Measurements from ENCODE around the gene PHF21A. TPM values are rescaled to one million over a fixed set of nuclear protein-coding genes. Genes with fewer than 3 reads are reported as not detected.

Gene PHF21A
- polyA plus RNA-seq, 1 donor (not counting 4 experiments of a cell fraction or from before 2014, with no cell fraction given): 16.1 TPM

DNA sequence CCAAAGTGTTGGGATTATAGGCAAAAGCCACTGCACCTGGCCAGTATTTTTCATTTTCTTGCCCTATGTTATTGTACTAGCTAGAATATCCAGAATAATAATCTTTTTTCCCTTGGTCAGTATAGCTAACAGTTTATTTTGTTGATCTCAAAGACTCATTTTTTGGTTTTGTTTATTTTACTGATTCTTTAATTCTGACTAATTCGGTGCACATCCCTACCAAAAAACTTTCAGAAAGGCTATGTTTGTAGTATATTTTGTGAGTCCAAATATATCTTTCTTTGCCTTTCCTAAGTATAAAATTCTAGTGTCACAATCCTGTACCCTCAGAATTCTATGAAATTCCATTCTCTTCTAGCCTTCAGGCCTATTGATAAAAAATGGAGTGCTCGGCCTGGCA, 84.3 kb downstream of the PHF21A start:
- Histone ChIP-seq H3K27me3 (ENCODE audit: control insufficient read depth, extremely low read depth, insufficient read depth, low read length) (no peaks in the 10 kb centered on the region), H3K4me1 (ENCODE audit: control insufficient read depth, extremely low read depth, insufficient read depth, low read length) (no peaks in the 10 kb centered on the region), H3K9me3 (ENCODE audit: control insufficient read depth, low read depth, low read length) (no peaks in the 10 kb centered on the region), H3K4me2 (ENCODE audit: control insufficient read depth, extremely low read depth, insufficient read depth, low read depth, low read length) (no peak overlapping the region), H3K4me3 (ENCODE audit: control insufficient read depth in 2 of 3, extremely low read depth in 1 of 3, insufficient read depth in 2 of 3, low read depth in 1 of 3, low read length in 3 of 3) (no peak overlapping the region), H3K9me1 (ENCODE audit: control insufficient read depth, extremely low read depth, insufficient read depth, low read length) (no peaks in the 10 kb centered on the region), H4K20me1 (ENCODE audit: control insufficient read depth, extremely low read depth, insufficient read depth, low read length) (no peaks in the 10 kb centered on the region), H3K36me3 (ENCODE audit: control insufficient read depth in 2 of 2, extremely low read depth in 1 of 2, insufficient read depth in 2 of 2, low read length in 2 of 2) (no peaks in the 10 kb centered on the region), H2AFZ (ENCODE audit: control insufficient read depth, low read length) (no peak overlapping the region), H3K27ac (ENCODE audit: control insufficient read depth, insufficient read depth, low read length) (no peak overlapping the region), H3K79me2 (ENCODE audit: control insufficient read depth, insufficient read depth, low read length) (no peaks in the 10 kb centered on the region), H3K9ac (ENCODE audit: control insufficient read depth, extremely low read depth, insufficient read depth, low read length) (no peak overlapping the region)
- FAIRE-seq (no peak), DNase-seq (ENCODE audit: low read depth, low spot score) (no peak)
- dilution Hi-C loops (cut with MboI; ENCODE audit: extremely low pct_ligation_motif_present, low sequenced_read_pairs): no loop called here
- TF ChIP-seq, protein P1, sequence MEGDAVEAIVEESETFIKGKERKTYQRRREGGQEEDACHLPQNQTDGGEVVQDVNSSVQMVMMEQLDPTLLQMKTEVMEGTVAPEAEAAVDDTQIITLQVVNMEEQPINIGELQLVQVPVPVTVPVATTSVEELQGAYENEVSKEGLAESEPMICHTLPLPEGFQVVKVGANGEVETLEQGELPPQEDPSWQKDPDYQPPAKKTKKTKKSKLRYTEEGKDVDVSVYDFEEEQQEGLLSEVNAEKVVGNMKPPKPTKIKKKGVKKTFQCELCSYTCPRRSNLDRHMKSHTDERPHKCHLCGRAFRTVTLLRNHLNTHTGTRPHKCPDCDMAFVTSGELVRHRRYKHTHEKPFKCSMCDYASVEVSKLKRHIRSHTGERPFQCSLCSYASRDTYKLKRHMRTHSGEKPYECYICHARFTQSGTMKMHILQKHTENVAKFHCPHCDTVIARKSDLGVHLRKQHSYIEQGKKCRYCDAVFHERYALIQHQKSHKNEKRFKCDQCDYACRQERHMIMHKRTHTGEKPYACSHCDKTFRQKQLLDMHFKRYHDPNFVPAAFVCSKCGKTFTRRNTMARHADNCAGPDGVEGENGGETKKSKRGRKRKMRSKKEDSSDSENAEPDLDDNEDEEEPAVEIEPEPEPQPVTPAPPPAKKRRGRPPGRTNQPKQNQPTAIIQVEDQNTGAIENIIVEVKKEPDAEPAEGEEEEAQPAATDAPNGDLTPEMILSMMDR (optimal IDR thresholded peaks at IDR 0.05 in 1 of 3, IDR thresholded peaks at IDR 0.05 in 1 of 3, conservative IDR thresholded peaks at IDR 0.05 in 1 of 3; ENCODE audit: extremely low read depth in 1 of 3, insufficient read depth in 2 of 3, low read length in 3 of 3): no peak
- no peak for TF ChIP-seq EZH2 (IDR thresholded peaks at IDR 0.05; ENCODE audit: low read length)

DNA sequence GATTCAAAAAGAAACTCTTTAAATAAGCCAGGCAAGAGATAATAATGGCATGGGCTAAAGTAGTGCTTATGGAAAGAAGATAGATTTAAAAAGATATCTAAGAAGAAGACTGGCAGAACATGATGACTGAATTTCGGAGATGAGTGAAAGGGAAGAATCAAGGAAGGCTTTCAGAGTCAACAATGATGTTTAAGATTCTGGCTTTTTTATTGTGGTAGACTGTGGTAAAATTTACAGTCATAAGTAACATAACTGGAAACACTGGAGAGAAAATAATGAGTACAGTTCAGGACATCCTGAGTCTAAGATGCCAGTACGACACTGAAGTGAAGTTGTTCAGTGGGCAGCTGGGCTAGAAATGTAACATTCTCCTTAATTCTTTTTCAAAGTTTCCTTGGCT, 85.2 kb downstream of the PHF21A start:
- Histone ChIP-seq H3K27ac (ENCODE audit: control insufficient read depth, insufficient read depth, low read length) (no peak overlapping the region), H2AFZ (ENCODE audit: control insufficient read depth, low read length) (no peak overlapping the region), H3K9me1 (ENCODE audit: control insufficient read depth, extremely low read depth, insufficient read depth, low read length) (no peaks in the 10 kb centered on the region), H3K27me3 (ENCODE audit: control insufficient read depth, extremely low read depth, insufficient read depth, low read length) (no peaks in the 10 kb centered on the region), H3K4me1 (ENCODE audit: control insufficient read depth, extremely low read depth, insufficient read depth, low read length) (no peaks in the 10 kb centered on the region), H4K20me1 (ENCODE audit: control insufficient read depth, extremely low read depth, insufficient read depth, low read length) (no peaks in the 10 kb centered on the region), H3K4me3 (ENCODE audit: control insufficient read depth in 2 of 3, extremely low read depth in 1 of 3, insufficient read depth in 2 of 3, low read depth in 1 of 3, low read length in 3 of 3) (no peak overlapping the region), H3K79me2 (ENCODE audit: control insufficient read depth, insufficient read depth, low read length) (no peaks in the 10 kb centered on the region), H3K4me2 (ENCODE audit: control insufficient read depth, extremely low read depth, insufficient read depth, low read depth, low read length) (no peak overlapping the region), H3K36me3 (ENCODE audit: control insufficient read depth in 2 of 2, extremely low read depth in 1 of 2, insufficient read depth in 2 of 2, low read length in 2 of 2) (no peaks in the 10 kb centered on the region), H3K9ac (ENCODE audit: control insufficient read depth, extremely low read depth, insufficient read depth, low read length) (no peak overlapping the region), H3K9me3 (ENCODE audit: control insufficient read depth, low read depth, low read length) (no peaks in the 10 kb centered on the region)
- FAIRE-seq: no peak
- no peak for TF ChIP-seq EZH2 (IDR thresholded peaks at IDR 0.05; ENCODE audit: low read length)
- TF ChIP-seq, protein P1 (optimal IDR thresholded peaks at IDR 0.05 in 1 of 3, IDR thresholded peaks at IDR 0.05 in 1 of 3, conservative IDR thresholded peaks at IDR 0.05 in 1 of 3; ENCODE audit: extremely low read depth in 1 of 3, insufficient read depth in 2 of 3, low read length in 3 of 3): no peak
- DNase-seq (ENCODE audit: low read depth, low spot score): no peak
- dilution Hi-C loops (cut with MboI; ENCODE audit: extremely low pct_ligation_motif_present, low sequenced_read_pairs): no loop called here

All from keratinocyte (primary cell).